Stimulated activated CD4-positive, alpha-beta T cell treated with anti-CD3 and anti-CD28 coated beads, Interleukin-4, amount 100 ng/mL, for 48 hours (primary cell): ENCODE results near the gene RNASE9.
"Not testable (repeated sequence)": the region's sequence is repeated elsewhere in the genome, so short reads cannot be mapped to it uniquely, and the experiment has no call there.

Experiments
- DNase-seq, 2 donors: peaks; one replicate each; pipeline ENCODE4 v3.0.0-alpha.2; 2020; ENCODE audit warnings: low read depth in 2 of 2

RNASE9 gene

DNA sequence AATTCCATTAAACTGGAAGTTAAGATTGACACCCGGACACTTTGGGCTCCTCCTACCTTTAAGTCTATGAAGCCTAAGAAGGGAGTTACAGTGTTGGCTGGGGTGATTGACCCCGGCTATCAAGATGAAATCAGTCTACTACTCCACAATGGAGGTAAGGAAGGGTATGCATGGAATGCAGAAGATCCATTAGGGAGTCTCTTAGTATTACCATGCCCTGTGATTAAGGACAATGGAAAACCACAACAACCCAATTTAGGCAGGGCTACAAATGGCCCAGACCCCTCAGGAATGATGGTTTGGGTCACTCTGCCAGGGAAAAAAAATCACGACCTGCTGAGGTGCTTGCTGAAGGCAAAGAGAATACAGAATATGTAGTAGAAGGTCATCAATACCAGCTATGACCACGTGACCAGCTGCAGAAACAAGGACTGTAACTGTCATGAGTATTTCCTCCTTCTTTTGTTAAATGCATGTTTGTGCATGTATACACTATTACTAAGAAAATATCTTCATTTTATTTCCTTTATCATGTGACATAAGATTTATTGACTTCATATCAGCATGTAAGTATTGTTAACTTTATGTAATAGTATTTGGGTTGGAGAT is 11.6 kb upstream of the RNASE9 start:
- DNase-seq, result not testable (repeated sequence)

DNA sequence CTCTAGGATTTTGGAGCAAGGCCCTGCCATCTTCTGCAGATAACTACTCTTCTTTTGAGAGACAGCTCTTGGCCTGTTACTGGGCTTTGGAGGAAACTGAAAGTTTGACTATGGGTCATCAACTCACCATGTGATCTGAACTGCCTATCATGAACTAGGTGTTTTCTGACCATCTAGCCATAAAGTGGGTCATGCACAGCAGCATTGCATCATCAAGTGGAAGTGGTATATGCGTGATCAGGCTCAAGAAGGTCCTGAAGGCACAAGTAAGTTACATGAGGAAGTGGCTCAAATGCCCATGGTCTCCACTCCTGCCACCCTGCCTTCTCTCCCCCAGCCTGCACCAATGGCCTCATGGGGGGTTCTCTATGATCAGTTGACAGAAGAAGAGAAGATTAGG is 9.9 kb upstream of the RNASE9 start:
- DNase-seq, result not testable (repeated sequence)

DNA sequence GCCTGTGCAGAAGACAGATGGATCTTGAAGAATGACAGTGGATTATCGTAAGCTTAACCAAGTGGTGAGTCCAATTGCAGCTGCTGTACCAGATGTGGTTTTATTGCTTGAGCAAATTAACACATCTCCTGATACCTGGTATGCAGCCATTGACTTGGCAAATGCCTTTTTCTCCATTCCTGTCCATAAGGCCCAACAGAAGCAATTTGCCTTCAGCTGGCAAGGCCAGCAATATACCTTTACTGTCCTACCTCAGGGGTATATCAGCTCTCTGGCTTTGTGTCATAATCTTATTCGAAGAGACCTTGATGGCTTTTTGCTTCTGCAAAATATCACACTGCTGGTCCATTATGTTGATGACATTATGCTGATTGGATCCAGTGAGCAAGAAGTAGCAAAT is 9.0 kb upstream of the RNASE9 start:
- not testable (repeated sequence) for DNase-seq

DNA sequence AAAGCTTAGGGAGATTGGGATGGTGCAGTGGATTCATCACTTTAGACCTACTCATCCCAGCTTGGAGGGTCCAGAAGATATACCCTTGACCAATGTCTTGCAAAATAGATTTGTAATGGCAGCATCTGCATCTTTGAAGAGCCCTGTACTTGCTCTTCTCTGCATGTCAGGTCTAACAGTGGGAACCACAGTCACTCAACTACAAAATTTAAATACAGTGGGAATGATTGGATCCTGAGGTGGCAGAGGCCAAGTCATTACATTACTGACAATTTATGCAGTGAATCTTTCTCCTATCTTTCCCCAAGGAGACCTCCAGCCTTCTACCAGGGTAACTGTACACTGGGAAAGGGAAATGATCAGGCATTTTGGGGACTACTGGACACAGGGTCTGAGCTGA is 8.2 kb upstream of the RNASE9 start:
- DNase-seq, result no peak

DNA sequence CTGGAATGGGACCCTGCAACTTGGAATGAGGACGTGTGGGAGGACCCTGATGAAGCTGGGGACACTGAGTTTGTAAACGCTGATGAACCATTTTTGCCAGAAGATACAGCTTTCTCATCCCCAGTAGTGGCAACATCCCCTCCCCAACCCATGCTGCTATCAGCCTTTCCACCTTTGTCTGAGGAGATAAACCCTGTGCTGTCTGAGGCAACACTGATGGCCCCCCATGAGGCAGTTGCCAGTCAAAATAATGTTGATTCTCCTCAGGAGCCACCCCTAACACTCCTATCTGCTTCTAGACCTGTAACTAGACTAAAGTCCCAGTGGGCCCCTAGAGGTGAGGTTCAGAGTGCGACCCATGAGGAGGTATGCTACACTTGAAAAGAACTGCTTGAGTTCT is 7.5 kb upstream of the RNASE9 start:
- DNase-seq, result no peak

DNA sequence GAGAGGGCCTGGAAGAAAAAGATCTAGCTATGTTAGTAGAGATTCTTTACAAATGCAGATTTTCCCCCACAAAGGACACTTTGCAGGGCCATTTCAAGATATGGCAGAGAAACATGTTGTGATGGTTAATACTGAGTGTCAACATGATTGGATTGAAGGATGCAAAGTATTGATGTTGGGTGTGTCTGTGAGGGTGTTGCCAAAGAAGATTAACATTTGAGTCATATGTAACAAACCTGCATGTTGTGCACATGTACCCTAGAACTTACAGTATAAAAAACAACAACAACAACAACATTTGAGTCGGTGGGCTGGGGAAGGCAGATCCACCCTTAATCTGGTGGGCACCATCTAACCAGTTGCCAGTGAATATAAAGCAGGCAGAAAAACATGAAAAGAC is 6.4 kb upstream of the RNASE9 start:
- DNase-seq, result not testable (repeated sequence)

DNA sequence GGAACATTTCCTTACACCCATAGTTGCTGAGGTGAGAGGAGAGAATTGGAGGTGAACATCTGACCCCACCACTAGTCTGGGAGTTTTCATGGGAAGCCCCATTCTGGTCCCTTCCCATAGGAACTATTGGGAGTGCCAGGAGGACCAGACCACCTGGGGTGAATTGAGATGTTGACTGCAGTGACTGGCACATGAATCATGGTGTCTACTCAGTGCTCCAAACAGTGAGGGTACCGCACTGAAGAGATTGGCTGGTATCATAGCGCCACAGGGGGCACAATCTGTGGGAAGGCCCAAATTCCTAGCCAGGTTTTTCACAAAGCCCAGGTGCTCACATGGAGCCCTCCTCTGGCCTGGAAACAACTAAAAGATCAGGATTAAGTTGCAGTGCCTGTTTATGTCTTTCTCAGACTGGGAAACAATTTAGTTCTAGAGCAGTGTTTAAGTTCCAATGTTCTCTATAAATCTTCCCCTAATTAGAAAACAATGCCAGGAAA is 3.7 kb upstream of the RNASE9 start:
- no peak for DNase-seq

DNA sequence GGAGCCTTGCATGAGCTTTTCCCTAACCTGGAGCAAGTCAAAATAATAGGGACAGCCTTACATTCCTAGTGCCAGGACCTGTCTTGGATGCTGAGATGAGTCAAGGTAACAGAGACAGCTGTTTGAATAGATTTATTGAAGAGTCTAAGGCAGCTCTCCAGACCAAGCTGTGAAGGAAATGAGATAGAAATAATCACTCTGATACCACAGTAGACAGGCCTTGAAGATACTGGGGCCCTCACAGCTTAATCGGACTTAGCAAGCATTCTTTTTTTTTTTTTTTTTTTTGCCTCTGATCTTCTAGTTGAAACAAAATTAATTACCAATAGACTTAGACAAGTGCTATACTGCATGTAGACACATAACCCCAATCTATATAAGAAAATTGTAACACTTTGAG is 3.1 kb upstream of the RNASE9 start:
- no peak for DNase-seq

DNA sequence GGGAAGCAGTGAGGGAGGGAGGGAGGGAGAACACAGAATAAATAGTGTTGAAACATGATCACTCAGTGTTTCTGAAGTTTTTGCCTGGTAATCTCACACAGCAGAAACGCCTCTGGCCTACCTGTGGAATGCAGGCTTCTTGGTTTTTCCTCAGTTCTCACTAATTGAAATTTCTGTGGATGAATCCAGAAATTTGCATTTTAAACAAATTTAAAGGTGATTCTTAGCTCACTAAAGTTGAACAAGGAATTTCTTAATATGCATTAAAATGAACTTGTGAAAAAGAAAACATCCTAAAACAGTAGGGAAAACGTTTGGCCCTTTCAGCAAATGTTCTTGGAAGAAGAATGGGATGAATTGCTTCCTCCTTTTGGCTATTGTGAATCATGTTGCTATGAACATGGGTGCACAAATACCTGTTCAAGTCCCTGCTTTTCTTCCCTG is 1.4 kb downstream of the RNASE9 start:
- no peak for DNase-seq

DNA sequence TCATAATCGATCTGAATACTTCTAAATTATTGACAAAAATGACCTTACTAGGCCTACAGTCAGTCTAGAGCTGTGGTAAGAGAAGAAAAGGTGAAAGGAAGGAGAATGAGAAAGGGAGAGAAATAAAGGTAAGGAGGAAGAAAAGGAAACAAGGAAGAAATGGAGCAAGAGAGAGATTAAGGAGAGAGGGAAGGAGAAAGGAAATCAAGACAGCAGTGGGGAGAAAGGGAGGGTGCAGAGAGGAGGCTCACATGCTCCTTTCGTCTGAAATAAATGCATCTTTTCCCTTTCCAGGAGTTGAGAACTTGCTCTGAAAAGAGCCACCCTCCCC is 3.7 kb downstream of the RNASE9 start:
- DNase-seq, result no peak

DNA sequence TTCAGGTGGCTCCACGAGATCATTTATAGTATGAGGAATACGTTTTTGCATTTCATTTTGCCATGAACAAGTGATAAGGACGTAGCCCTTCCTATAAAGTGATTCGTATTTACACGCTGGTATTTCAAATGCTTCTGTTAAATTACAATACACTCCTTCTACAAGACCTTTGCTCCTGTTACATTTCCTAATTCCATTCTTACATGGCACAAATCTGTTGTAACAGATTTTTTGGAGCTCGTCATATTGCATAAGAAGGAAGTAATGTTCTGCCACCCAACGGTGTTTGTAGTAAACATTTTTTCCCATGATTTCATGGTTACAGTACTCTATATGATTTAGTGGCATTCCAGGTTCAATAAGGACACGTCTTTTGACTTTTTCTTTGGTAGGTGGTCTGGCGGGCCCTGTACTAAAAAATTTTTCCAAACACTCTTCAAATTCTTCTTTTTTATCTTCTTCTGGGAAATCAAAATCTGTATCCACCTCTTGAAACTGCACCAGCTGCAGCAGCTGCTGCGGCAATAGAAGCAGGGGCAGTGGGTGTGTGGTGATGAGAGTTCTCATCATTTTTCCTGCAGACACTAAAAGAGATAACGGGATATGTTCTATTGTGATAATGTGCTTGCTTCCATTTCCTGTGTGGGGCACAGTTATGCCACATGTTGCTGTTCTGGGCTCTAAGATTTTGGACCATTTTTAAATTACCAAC is 4.2 kb downstream of the RNASE9 start:
- DNase-seq, result no peak

DNA sequence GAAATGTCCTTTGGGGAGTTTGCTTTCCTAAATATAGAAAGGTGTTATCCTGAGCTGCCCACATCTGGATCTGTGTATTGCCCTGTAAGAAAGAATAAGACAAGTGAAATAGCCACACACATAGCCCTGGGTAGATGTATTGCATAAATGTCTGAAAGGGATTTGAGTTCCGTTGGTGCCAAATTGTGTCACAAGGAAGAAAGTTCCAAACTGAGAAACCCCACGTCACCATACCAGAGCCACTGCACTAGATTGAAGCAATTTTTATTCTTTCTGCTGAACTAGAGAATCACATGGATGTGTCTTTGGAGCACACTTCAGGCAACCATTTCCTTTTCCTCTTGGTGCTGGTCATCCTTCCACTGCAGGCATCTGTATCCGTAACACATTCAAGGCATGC is 5.0 kb downstream of the RNASE9 start:
- DNase-seq, result no peak

DNA sequence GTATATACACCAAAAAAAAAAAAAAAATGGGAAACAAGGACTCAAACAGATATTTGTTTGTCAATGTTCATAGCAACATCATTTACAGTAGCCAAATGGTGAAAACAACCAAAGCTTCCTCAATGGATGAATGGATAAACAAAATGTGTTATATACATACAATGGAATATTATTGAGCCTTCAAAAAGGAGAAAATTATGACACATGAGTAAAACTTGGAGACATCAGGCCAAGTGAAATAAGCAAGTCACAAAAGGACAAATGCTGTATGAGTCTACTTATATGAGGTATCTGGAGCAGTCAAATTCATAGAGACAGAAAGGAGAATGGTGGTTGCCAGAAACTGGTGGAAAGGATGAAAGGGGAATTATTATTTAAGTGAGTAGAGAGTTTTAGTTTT is 7.8 kb downstream of the RNASE9 start:
- DNase-seq, result no peak

DNA sequence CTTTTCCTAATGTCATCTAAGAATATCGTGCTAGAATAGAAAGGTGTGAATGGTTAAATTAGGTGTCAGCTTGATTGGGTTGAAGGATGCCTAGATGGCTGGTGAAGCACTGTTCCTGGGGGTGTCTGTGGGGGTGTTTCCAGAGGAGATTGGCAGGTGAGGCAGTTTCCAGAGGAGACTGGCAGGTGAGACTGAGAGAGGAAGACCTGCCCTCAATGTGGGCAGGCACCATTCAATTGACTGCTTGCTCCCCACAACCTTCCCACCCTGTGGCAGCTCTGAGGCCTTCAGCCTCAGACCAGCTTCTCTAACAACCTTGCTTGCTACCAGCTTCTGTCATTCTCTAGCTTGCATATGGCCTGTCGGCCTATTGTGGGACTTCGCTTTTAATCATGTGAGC is 9.2 kb downstream of the RNASE9 start:
- DNase-seq, result no peak

DNA sequence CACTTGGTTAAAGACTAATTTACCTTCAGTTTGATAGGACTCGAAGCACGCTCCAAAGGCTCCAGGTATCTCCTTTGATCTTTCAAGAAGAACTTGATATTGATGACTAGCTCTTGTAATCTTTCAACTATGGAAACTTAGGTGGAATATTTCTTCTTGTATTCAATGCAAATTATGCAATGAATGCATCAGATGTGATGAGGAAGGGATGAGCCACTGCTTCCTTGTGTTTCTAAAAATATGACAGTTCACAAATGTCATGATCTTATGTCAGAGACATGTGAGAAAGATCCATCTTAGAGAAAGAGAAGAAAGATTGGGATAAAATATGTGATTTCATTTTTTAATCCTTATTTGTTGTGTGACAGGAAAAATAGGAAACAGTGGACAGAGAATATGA is 9.9 kb downstream of the RNASE9 start:
- DNase-seq, result no peak

DNA sequence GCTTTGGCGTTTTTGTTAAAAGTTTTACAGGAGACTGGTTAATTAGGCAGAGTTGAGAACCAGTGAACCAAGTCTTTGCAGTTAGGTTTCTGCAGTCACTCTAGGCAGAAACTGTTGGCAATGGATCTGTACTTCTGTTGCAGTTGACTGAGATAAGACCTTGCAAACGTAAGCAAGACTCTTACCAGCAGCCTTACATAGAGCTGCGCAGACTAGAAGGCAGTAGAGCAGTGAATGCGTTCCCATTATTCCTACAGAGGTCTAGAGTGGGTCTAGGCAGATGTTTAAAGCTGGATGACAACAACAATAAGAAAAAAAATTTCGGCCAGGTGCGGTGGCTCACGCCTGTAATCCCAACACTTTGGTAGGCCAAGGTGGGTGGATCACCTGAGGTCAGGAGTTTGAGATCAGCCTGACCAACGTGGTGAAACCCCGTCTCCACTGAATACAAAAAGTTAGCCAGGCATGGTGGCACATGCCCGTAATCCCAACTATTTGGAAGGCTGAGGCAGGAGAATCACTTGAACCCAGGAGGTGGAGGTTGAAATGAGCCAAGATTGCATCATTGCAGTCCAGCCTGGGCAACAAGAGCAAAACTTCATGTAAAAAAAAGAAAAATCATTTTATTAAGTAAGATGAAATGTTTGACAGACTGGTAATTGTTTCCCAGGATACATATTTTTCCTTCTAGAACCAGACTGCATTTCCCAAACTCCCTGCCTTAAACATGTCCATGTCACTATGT is 12.3 kb downstream of the RNASE9 start:
- DNase-seq, result no peak

DNA sequence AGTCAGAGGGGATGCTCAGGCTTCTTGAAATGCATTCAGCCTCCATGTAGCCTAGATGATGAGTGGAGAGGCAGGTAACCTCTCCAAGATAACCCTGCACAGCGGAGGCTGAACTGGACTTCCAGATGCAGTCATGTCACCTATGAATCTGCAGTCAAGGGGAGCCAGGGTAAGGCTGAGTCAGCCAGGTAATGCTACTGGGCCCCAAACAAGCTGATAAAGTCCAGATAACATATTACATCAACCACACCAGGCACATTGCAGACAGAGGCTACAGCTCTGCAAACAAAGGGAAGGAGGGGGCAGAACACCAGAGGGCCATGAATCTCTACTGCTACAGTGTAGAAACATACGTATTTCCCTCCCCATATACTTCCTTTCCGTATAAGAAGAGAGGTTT is 14.0 kb downstream of the RNASE9 start:
- no peak for DNase-seq

DNA sequence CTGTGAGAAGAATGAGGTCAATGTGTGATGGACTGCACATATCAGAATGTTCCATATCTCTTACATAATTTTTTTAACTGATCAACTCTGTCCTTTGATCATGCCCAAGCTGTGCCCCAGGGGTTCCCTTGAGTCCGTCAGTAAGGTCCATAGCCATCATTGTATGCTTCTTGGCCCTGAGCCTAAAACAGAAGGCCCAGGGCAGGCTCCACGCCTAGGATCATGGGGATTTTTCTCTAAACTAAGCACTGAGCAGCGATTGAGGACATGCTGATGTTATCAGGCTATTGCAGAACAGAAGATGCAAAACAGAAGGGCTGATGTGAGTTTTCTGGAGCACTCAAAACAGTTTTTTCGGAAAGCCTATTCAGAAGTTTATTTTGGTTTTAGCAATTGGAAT is 20.9 kb downstream of the RNASE9 start:
- no peak for DNase-seq

DNA sequence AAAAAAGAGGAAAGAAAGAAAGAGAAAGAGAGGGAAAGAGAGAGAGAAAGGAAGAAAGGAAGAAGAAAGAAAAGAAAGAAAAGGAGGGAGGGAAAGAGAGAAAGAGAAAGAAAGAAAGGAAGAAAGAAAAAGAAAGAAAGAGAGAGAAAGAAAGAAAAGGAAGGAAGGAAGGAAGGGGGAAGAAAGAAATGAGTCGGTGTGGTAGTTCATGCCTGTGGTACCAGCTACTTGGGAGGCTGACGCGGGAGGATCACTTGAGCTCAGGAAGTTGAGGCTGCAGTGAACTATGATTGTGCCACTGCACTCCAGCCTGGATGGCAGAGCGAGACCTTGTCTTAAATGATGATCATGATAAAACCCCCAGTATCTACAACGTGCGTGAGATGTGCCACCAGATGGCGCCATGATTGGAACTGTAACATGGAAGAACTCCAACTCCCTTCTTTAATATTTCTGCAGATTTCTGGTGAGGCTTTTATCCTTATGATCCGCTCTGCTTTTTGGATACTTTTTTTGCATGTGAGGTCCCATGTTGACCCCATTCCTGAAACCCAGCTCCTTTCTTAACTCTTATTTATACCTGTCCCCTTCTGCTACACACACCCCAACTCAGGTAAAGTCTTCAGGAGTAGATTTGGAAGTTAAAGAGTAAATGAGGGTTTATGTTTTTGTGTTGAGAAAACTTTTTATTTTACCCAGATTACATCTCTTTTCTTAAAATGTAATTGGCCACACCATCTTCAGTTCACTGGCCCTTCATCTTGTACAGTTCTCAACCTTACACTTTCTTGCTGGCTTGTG is 29.9 kb downstream of the RNASE9 start:
- DNase-seq, result peak; percentile 60 to 70

DNA sequence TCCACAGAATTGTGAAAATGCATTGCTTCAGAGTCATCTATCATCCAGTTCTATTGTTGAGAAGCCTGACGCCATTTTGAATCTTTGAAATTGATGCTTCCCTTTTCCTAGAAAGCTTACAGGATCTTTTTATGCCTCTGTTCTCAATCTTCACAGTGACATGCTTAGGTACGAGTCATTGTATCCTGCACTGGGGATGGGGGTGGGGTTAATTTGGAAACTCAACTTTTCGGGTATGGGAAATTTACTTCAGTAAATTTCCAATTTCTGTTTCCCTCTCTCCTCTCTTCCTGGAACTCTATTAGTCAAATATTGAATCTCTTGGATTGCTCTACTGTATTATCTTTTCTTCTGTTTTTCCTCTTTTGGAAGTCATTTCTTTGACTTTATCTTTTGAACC is 31.0 kb downstream of the RNASE9 start:
- no peak for DNase-seq

DNA sequence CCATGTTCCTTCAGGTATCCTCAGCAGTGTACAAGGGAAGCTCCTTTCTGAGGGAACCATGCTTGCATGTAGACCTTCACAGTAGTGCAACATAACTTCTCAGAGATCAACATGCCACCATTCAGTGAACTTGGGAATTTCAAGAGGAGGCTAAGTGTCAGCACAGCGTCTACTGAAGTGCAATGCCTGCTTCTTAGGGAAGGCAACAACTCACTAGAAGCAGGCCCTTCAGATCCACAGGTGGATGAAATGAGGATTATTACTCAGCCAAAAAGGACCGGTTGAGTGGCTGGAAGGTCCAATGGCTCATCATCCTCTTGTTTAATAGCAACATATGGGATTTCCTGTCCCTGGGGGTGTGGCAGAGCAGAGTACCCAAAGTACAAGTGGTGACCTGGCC is 36.8 kb downstream of the RNASE9 start:
- DNase-seq, result no peak

DNA sequence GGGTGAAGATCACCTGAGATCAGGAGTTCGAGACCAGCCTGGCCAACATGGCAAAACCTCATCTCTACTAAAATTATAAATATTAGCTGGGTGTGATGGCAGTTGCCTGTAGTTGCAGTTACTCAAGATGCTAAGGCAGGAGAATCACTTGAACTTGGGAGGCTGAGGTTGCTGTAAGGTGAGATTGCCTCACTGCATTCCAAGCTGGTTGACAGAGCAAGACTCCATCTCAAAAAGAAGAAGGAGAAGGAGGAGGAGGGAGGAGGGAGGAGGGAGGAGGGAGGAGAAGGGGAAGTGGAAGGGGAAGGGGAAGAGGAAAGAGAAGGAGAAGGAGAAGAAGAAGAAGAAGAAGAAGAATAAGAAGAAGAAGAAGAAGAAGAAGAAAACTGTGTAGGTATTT is 38.5 kb downstream of the RNASE9 start:
- no peak for DNase-seq
